GM19372 (cell line): ENCODE data around the gene GOT1.
A peak's percentile ranks its signal among the peaks of the same experiment; 100 is the strongest.

Experiments used
- ATAC-seq: cut with Tn5 transposase; IDR thresholded peaks from one replicate; pipeline ENCODE4 v1.9.1; 2021; ENCODE audit warnings: mild to moderate bottlenecking, low read depth, moderate library complexity; ENCODE audit not compliant: unreplicated experiment

Gene GOT1

DNA sequence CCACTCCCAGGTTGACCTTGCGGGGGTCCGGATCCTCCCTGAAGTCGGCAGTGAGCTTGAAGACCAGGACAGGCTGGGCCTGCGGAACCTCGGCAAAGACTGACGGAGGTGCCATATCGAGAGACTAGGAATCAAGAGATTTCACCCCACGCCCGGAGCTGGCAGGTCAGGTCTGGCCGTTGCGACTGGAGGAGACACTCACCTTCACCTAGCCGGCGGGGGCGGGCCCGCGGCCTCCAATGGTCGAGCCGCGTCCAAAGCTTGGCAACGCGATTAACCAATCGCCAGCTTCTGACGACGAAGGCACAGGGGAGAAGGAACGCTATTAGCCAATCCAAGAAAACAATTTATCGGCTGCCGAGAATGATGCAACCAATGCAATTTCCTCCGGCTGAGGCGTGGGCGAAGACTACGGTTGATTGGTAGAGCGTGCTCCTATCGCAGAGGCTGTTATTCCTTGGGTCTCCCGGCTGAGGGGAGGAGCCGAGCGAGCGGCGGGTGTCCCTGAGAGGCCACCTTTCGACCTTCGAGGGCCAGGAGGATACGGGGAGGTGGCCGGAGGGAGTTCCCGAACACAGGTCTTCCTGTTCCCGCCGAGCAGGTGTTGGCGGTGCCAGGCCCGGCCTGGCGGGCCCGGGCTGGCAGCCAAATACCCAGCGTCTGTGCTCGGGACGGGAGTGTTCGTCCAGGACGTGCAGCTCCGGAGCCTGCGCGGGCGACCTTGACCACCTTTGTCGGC is at the start of gene GOT1:
TSS of gene GOT1 (minus strand) at position 174 of the 739 bp plus-strand sequence. CDS start at position 115, 59 bp downstream.
- ATAC-seq, result peak; percentile 91

- no peak for ATAC-seq
These were observed 39.9 kb upstream of the GOT1 start for GRCh38 chr10:99470327-99470726.

DNA sequence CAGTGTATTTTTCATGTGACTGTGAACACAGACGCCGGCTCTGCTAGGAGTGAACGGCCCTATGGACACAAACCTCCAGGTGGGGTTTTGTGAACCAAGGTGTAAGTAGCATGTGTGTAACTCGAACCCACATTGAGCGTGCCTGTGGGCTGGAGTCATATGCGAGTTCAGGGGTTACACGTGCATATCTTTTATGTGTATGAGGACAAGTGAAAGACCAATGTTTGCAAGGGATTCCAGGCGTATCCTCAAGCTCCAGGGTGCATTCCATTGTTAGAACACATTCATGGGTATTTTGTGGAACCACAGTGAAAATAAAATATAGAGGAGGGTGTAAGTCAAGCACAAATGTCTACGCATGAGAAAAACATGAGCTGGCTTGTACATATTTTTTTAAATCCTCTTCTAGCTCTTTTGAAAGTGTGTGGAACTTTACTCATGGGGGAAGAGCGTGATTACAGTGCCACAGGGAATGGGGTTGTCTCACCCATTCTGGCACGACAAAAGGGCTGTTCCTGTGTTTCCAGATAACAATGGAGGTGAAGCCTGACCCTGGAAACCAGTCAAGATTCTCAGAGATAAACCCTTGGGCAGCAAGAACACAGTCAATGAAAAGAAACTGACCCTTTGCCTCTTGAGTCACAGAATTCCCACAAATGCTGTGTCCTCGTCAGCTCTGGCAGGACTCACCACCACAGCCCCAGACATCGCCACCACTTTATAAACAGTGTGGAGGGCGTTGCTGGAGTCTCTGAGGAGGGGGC is 37.0 kb upstream of the GOT1 start:
- no peak for ATAC-seq

DNA sequence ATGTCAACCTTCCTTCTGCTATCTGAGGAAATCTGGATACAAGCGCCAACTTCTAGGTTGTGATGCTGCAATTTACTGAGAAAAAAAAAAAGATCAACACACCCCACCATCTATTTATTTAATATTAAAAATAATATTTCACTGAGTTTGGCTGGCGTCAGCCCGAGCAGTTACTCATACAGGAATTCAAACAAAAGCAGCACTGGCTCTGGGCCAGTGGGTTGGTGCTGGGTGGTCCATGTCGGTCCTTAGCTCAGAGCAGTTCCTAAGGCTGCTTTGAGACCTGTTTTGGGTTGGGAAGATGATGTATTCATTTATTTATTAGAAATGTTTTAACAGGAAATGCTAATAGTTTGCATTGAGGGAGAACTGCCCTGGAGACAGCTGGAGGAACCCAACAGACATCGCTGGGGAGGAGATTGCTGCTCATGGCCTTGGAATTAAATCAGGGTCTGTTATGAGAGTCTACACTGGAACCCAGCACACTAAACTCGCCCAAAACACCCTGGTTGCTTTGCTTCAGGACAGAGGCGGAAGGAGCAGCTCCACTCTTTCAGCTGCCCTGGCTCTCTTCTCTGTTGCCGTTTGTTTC is 36.3 kb upstream of the GOT1 start:
- ATAC-seq, result no peak

DNA sequence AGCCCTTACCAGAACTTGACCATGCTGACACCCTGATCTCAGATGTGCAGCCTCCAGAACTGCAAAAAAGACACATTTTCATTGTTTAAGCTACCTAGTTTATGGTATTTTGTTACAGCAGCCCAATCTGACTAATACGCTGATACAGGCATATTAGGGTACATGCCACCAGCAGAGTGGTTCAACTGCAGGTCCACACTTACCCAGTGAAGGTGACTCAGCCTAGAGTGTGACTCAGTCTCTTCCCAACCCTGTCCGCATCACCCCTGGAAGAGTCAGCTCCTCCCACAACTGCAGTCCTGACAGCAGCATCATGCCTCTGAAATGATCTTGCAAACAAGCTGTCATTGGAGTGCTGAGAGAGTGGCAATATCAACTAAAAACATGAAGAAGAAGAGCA is 30.8 kb upstream of the GOT1 start:
- ATAC-seq, result no peak

GRCh38 chr10:99460070-99460469 is 29.6 kb upstream of the GOT1 start:
- no peak for ATAC-seq

- ATAC-seq, result no peak
These were observed 28.8 kb upstream of the GOT1 start for GRCh38 chr10:99459217-99459616.

DNA sequence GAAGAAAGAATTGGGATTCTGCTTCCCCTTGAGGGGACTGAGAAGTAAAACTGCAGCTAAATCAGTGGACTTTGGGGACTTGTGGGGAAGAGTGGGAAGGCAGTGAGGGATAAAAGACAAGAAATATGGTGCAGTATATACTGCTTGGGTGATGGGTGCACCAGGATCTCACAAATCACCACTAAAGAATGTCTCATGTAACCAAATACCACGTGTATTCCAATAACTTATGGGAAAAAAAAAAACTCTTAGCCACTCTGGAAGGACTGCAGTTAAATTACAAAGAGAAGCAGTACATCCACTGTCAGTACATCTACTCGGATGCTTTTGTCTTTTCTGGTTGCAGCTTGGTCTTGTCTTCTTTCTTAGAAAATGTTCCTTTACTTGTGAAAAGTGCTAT is 27.4 kb upstream of the GOT1 start:
- ATAC-seq, result no peak

DNA sequence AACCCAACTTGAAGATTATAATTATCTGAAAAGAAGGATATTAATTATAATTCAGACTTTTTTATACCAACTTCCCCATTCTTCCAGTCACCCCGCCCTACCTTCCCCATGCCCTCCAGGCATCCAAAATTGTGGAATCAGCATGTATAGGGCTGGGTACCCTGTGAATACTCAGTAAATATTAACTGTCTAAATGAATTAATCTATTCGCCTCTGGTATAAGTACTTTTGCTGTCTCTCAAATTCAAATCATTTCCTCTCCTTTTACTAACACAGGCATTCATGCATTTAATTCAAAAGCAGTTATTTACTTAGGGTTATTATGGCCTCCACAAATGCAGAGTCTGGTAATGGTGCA is 26.5 kb upstream of the GOT1 start:
- no peak for ATAC-seq

DNA sequence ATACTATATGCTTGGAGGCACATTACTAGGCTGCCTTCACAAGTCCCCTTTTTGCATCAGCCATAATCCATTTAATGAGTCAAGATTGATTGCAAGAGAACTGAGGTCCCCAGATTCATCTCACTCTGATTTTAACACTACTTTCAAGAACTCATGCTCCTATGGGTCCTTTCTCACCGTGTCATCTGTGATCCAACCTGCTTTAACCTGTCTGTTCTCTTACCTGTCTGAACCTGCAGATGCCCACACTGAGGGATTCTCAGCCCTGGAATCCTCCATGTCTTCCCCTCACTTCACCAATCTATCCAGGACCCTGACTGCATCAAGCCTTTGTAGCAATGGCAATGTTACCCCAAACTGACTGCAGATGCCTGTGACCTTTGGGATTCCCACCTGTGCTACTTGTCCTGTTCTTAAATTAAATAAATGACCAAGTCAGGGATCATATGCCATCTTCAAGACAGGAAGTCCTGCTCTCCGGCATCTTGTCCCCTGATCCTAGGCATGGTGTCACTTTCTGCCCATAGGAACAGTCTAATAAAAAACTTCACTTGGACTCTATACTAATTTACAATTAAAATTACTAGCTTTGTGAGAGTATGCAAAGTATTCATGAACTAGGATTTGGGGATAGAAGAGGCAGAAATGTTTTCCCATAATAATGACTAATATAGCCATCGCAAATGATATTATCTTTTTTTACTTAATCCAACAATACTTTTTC is 25.9 kb upstream of the GOT1 start:
- ATAC-seq, result no peak

GRCh38 chr10:99451981-99452380 is 21.6 kb upstream of the GOT1 start:
- ATAC-seq, result no peak

- ATAC-seq, result no peak
These were observed 21.0 kb upstream of the GOT1 start for GRCh38 chr10:99451499-99451788.

GRCh38 chr10:99450624-99451498 is 20.4 kb upstream of the GOT1 start:
- ATAC-seq, result no peak

DNA sequence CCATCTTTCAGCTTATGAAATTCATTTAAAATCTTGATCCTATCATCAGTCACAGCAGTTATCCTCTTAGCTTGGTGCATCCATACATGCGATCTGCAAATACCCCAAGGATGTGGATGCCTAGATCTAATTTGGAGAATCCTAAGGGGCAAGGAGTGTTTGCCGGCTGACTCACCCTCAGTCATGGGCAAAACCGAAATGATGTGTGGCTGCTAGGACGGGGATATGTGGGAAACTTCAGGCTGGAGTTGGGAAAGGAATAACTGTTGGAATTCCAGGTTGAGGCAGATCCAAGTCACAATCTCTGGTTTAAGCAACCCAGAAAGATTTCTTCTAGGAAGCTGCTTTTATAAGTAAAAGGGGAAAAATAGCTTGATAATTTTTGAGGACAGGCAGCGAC is 19.7 kb upstream of the GOT1 start:
- no peak for ATAC-seq

DNA sequence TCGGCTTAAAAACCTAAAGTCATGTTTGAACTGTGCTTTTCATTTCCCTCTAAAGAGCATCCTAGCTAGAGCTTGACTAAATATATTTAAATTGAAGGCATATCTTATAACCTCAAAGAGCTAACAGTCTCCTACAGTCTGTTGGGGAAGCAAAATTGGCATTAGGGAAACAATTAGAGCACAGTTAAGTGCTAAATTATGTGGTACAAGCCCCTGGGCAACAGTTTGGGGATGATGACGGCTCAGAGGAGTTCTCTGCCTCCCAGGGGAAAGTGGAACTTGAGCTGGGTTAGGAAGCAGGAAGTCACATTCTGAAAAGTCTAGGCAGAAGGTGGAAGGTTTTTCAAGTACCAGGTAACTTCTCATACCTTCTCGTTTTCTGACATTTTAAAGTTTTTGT is 18.6 kb upstream of the GOT1 start:
- ATAC-seq, result no peak

- no peak for ATAC-seq
These were observed 14.1 kb upstream of the GOT1 start for GRCh38 chr10:99444383-99445045.

DNA sequence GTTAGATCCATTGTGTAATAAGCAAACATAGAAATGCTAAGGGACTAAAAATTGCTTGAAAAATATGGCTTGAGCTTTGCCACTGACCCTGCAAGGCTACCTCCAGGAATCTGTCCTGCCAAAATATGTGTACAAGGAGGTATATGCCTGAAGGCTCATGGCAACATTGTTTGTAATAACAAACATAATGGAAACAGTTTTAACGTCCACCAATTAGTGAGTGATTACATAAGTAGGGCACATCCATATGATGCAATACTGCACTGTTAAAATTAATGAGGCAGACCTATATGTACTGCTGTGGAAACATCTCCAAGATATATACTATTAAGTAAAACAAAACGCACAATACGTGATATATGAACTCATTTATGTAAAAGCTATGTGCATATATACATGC is 13.1 kb upstream of the GOT1 start:
- no peak for ATAC-seq

DNA sequence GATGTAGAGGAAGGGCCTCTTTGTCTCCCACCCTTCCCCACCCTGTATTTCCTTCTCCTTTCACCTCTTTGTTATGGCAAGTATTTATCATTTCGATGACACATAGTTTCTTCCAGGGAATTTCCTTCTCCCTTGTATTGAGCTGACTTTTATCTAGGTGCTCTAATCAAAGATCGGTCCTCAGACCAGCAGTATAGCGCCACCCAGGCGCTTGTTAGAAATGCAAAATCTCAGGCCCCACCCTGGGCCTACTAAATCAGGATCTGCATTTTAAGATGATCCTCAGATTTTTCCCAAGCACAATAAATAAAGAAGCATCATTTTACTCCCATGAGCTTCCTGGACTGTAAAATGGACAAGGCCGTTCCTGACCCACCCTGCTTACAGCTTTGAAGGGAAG is 12.0 kb upstream of the GOT1 start:
- no peak for ATAC-seq

- no peak for ATAC-seq
These were observed 8.5 kb upstream of the GOT1 start for GRCh38 chr10:99438890-99439289.
